GM19025 (cell line): ENCODE data around the gene HIVEP2.

ENCODE experiments used
- ATAC-seq: cut with Tn5 transposase; IDR thresholded peaks from one replicate; pipeline ENCODE4 v1.9.1; 2021; ENCODE audit warnings: mild to moderate bottlenecking, low read depth, moderate library complexity; ENCODE audit not compliant: unreplicated experiment

HIVEP2 gene

DNA sequence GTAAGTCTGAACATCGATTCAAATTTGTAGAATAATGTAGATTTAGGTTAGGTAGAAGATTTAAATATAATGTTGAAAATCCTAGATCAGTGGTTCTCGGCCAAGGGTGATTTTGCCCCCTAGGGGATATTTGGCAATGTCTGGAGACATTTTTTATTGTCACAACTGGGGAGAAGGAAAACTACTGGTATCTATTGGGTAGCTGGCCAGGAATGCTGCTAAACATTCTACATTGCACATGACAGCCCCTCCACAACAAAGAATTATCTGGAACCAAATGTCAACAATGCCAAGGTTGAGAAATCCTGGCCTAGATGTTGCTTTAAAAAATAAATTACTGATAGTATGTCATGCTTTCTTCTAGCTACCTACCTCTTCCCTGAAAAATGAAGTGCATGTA lies 76.1 kb downstream of the HIVEP2 start:
- no peak for ATAC-seq

- ATAC-seq, result no peak
Observed at GRCh38 chr6:142867988-142868812, 76.8 kb downstream of the HIVEP2 start.

- no peak for ATAC-seq
Observed at GRCh38 chr6:142867355-142867801, 77.6 kb downstream of the HIVEP2 start.

DNA sequence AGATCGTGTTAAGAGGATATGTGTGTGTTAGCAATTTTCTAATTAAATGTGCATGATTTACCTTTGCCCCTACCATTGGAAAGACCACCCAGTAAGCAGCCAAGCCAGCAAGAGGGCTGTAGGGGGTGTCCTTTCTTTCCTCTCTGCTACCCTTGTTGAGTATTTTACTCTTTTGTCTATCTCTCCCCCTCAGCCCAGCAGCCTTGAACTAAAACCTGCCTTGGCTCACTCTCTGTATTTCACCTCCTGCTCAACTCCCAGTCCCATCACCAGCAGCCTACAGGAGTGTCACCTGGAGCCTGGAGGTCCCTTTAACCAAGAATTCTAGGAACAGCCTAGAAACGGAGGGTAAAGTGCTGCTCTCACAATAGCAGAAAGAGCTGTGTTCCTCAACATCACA lies 81.0 kb downstream of the HIVEP2 start:
- no peak for ATAC-seq

DNA sequence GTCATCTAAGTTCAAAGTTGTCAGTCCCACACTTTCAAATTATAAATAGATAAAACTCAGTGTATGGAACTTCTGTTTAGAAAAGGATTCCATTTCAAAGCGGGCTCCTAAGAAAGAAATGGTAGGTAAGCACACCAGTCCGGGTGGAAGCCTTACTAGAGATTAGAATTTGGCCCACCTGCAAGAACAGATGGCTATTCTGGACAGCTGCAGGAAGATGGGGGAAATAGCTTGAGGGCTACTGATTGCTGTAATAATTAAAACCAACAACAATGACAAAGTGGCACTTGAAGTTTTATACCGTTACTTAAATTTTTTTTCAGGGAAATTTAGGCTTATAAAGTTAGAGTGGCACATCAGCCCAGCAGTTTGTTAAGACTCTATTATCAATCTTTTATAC lies 83.3 kb downstream of the HIVEP2 start:
- no peak for ATAC-seq

- ATAC-seq, result no peak
Observed at GRCh38 chr6:142860498-142860897, 84.5 kb downstream of the HIVEP2 start.

DNA sequence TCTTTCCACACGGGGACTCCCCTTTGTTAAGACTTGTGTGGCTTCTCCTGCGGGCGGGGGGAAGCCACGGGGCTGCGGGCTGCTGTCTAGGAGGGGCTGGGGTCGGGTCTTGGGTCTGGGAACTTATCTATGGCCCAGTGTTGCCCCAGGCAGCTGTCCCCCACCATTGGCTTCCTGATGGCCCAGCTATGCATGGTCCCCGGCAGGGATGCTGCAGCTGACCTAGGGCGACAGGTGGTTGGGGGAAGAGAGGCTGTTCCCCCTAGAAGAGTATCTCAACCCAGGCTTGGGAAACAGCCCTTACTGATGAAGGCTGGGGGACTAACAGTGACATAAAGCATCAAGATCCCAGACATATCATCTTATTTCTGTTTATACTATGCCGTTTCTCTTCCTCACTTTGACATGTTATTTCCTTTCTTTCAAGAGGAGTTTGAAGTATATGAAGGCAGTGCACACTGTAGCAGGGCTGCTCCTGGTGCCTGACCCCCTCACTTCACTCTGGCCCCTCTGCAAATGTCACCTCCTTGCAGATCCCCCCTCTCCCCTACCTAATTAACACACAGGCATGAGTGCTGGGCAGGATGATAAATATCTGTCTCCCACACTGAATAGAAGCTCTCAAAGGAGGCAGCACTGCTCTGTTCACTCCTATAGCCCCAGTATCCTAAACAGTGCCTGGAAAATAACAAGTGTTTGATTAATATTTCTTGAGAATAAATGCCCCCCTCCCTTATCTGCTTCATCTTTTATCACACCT lies 87.0 kb downstream of the HIVEP2 start:
- ATAC-seq, result peak; percentile 6

DNA sequence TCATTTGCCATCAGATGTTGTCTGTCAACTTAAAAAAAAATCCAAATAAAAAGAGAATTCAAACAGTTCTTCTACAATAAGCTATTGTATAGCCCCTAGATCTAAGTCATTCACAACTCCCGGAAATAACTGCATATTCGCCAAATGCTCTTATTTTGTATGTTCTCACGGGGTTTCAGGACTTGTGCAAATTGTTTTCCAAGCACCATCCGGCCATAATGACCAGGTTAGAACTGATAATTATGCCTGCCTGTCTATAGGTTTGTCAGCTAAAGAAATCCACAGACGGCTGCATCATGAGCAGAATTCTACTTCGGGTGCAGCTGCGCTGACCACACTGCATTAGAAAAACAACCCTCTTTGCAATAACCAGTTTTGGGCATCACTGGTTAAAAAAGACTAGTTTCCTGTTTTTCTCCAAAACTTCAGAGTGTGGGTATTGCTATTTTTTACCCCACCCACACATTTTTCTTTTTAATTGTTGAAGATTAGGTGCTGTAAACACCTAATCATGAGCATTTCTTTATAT lies 87.7 kb downstream of the HIVEP2 start:
- ATAC-seq, result peak; percentile 42

- peak; percentile 65 for ATAC-seq
Observed at GRCh38 chr6:142856624-142857232, 88.2 kb downstream of the HIVEP2 start.

DNA sequence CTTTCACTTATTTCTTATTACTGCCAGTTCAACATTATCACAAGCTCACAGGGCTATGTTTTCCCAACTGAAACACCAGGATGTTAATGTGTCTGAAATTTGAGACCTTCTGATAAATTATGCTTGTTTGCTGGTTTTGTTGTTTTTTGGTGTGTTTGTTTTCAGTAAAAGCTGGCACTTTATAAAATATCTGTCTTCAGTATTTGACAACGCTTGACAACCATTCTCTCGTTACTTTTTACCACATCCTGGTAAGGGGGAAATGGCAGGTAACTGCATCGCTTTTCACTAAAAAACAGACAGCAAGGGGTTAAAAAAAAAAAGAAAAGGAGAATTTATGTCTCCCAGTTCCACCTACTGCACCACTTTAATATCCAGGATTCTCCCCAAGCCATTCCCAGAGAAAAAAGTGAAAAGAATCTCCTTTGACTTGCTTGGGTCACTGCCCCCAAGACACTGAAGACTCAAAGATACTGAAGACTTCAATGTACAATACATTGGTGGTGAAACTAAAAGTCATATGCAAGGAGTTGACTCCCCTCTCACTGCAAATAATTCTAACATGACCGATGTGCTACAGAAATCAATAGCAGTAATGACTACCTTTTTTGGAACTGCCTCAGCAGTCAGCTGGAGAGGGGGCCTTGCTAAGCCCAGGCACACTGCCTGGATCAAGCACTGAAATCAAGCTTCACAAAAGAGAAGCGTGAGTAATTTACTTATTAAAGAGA lies 88.9 kb downstream of the HIVEP2 start:
- peak; percentile 7 for ATAC-seq

DNA sequence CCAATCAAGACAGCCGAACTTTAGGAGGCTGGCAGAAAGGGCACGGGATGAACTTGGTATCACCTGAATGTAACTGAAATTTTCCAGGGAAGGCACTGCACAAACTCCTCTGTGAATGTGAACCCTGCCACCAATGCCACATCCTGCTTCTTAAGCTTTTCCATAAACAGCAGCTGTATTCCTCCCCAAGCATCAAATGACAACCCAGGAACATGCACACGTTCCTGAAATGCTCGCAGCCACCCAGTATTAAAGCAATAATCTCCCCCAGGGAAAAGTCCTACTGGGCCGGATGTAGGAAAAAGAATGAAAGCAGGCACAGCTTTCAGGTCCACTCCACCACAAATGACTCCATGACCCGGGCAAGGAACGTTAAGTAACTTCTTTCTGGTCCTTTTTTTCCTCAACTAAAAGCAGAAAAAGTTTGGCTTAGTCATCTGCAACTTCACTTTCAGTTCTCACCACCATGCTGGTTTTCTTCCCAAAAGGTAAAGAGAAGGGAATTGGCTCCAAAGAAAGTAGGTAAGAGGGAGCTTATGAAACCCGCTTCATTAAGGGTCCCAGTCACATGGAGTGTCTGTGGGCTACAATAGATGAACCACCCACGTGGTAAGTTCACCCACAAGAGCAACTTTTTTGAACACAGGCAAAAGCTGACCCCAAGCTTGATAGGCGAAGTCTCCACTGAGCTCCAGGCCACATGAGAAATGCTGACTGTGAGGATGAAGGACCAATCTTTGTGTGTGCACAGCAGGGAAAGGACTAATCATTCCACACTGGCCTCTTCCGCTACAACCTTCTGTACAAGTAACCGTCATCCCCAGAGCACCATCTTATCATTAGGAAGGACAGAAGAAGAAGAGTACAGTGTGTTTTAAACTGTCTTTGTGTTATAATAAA lies 90.1 kb downstream of the HIVEP2 start:
- no peak for ATAC-seq

- no peak for ATAC-seq
Observed at GRCh38 chr6:142853244-142854180, 91.5 kb downstream of the HIVEP2 start.

GRCh38 chr6:142851601-142852000 lies 93.4 kb downstream of the HIVEP2 start:
- no peak for ATAC-seq

GRCh38 chr6:142850679-142851423 lies 94.1 kb downstream of the HIVEP2 start:
- no peak for ATAC-seq

DNA sequence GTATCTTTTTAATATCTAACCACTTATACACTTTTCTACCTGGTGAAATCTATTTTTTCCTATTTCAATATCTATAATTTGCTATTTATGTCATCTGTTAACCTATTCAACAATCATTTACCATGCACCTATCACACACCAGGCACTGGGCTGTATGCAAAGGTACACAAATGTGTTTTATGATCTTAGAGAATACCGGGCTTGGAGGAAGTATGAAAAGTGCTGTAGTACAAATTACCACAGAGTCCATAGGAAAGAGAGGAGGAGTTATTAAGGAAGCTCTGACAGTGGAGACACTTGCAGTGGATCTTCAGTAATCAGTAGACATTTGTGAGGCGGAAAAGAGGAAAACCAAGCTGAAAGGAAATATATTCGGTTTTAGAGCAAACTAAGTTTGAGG lies 96.0 kb downstream of the HIVEP2 start:
- no peak for ATAC-seq

GRCh38 chr6:142848156-142848555 lies 96.8 kb downstream of the HIVEP2 start:
- ATAC-seq, result no peak

DNA sequence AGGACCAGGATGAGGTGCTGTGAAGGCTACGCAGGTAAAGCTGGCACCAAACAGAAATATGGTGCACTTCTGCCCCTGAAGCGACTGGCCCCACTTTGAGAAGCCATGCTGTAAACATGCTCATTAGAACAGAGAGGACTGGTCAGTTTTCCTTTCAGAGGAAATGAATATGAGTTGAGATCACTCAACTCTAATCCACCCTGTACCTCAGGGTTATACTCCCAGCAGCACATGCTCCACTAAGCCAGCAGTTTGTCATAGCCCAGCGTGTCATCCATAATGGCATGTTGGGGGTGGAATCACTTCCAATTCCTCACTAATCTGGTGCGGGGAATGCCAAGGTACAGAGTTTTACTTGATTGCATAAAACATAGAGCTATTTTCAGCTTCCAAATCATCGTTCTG lies 98.1 kb downstream of the HIVEP2 start:
- ATAC-seq, result no peak

GRCh38 chr6:142846459-142846831 lies 98.5 kb downstream of the HIVEP2 start:
- ATAC-seq, result no peak
